SK-N-SH treated with all-trans-retinoic acid at 6 μM for 48 hours (cell line): ENCODE results near the gene TAS2R60.

Experiments
- ARNTL ChIP-seq: fragments of 450-650 bp; formaldehyde crosslinking; IDR thresholded peaks from 2 replicates; pipeline ENCODE4 v1.5.0; 2020; ENCODE audit warnings: low read depth, mild to moderate bottlenecking, moderate library complexity, borderline replicate concordance
- CSDC2 ChIP-seq: fragments of 250-450 bp; sonication (Bioruptor Pico); IDR thresholded peaks from 2 replicates; pipeline ENCODE4 v1.5.0; 2020; ENCODE audit warnings: mild to moderate bottlenecking, moderate library complexity
- ESRRG ChIP-seq: fragments of 250-450 bp; sonication (Bioruptor Pico); IDR thresholded peaks from 2 replicates; pipeline ENCODE4 v1.6.1; 2021; ENCODE audit warnings: mild to moderate bottlenecking
- GLIS3 ChIP-seq: fragments of 250-450 bp; sonication (Bioruptor Pico); IDR thresholded peaks from 2 replicates; pipeline ENCODE4 v1.5.0; 2020; ENCODE audit warnings: mild to moderate bottlenecking, moderate library complexity
- OSR1 ChIP-seq: fragments of 250-450 bp; sonication (Bioruptor Pico); IDR thresholded peaks from 2 replicates; pipeline ENCODE4 v1.8.0; 2022; ENCODE audit warnings: moderate library complexity, mild to moderate bottlenecking, inconsistent platforms
- PATZ1 ChIP-seq: fragments of 250-450 bp; sonication (Bioruptor Pico); IDR thresholded peaks from 2 replicates; pipeline ENCODE4 v1.8.0; 2020; ENCODE audit warnings: mild to moderate bottlenecking, moderate library complexity, borderline replicate concordance
- PPARA ChIP-seq: fragments of 250-450 bp; sonication (Bioruptor Pico); IDR thresholded peaks from 2 replicates; pipeline ENCODE4 v1.5.0; 2020; ENCODE audit warnings: mild to moderate bottlenecking, borderline replicate concordance
- SNAI2 ChIP-seq: fragments of 250-450 bp; sonication (Bioruptor Pico); IDR thresholded peaks from 2 replicates; pipeline ENCODE4 v1.5.0; 2020; ENCODE audit warnings: mild to moderate bottlenecking, moderate library complexity
- TCF4 ChIP-seq: fragments of 250-450 bp; sonication (Bioruptor Pico); IDR thresholded peaks from 2 replicates; pipeline ENCODE4 v1.8.0; 2021; ENCODE audit warnings: mild to moderate bottlenecking, moderate library complexity, borderline replicate concordance
- TSHZ2 ChIP-seq: fragments of 250-450 bp; sonication (Bioruptor Pico); IDR thresholded peaks from 2 replicates; pipeline ENCODE4 v1.5.0; 2020; ENCODE audit warnings: mild to moderate bottlenecking, moderate library complexity
- ZFP3 ChIP-seq: fragments of 250-450 bp; sonication (Bioruptor Pico); IDR thresholded peaks from 2 replicates; pipeline ENCODE4 v1.5.0; 2020; ENCODE audit warnings: mild to moderate bottlenecking, moderate library complexity
- ZFP30 ChIP-seq: fragments of 450-650 bp; formaldehyde crosslinking; IDR thresholded peaks from 2 replicates; pipeline ENCODE4 v1.5.0; 2022; ENCODE audit warnings: mild to moderate bottlenecking, moderate library complexity
- ZNF70 ChIP-seq: fragments of 450-650 bp; formaldehyde crosslinking; IDR thresholded peaks from 2 replicates; pipeline ENCODE4 v1.5.0; 2020; ENCODE audit warnings: mild to moderate bottlenecking, moderate library complexity

- TF ChIP-seq OSR1 (no peak), GLIS3 (CRISPR knock-in tag) (no peak), ZNF70 (no peak), PPARA (CRISPR knock-in tag) (no peak), ESRRG (CRISPR knock-in tag) (no peak), TCF4 (CRISPR knock-in tag) (no peak), ZFP30 (CRISPR knock-in tag) (no peak), PATZ1 (CRISPR knock-in tag) (no peak), ARNTL (CRISPR knock-in tag) (no peak), CSDC2 (CRISPR knock-in tag) (no peak), ZFP3 (CRISPR knock-in tag) (no peak), SNAI2 (CRISPR knock-in tag) (no peak), TSHZ2 (CRISPR knock-in tag) (no peak)
These were observed 43.6 kb upstream of the TAS2R60 start for GRCh38 chr7:143399642-143400041.
